ENCODE results near the gene HNF1A.
"Not testable (repeated sequence)": the region's sequence is repeated elsewhere in the genome, so short reads cannot be mapped to it uniquely, and the experiment has no call there.

Gene HNF1A

DNA sequence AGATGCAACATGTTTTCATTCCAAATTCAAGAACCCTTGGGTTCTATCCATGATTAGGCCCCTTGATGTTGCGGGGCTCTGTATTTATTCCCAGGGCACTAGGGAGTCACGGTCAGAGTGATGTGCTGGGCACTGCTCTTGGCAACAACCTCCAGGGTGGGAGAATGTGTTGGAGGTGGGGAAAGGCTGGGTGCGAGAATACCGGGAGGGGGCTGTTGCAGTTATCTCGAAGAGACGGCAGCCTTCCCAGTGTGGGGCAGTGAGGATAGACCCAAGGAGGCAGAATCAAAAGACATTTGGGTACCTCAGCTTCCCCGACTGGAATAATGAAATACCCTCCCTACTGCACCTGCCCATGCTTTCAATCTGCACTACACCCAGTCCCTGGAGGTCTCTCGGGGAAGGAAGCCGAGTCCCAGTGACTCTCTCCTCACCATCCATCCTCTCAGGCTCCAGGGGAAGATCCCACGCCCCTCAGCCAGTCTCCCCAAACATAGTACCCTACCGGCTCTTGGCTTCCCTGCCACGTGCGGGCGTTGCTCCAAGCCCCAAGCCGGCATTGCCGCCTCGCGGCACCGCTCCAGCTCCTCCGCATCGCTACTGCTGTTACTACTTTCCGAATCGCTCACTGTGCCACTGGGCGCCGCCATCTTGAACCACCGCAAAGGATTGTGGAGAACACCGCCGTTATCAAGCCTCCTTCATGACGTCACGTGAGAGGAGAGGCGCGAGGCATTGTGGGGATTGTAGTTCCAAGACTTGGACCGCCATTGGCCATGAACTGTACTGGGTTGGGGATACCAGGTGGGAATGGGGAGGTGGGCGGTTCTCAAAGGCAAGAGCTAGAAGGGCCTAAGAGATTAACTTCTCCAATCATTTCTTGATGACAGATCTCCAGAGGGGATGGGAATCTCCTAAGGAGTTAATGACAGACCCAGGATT lies 37.8 kb downstream of the HNF1A start, which contains the start of gene C12orf43:
Gene C12orf43 (minus strand): TSS at position 663 of the 942 bp plus-strand sequence. CDS start 13 bp downstream, at position 650.
- DNase-seq, result peak; percentile 94

DNA sequence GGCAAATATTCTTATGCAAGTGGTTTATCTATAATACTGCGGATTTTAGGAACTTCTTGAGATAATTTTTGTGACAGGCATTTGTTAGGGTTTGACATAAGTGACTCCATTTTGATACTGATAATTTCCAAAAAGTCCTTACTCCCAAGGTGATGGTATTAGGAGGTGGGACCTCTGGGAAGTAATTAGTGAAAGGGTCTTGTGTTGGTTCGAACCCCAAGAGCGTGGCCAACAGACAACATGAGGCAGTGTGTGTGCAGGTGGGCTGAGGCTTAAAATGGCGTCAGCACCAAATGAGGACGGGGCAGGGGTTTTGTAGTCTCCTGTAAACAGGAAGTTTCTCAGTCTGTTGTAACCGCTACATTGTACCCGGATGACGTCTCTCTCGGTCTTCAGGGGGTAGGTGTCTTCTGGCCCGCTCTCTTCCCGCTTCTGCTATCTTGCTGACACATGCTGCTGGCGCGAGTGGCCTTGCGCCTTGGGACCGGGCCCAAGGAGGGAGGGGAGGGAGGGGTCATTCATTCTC lies 39.7 kb downstream of the HNF1A start:
- DNase-seq, result no peak

DNA sequence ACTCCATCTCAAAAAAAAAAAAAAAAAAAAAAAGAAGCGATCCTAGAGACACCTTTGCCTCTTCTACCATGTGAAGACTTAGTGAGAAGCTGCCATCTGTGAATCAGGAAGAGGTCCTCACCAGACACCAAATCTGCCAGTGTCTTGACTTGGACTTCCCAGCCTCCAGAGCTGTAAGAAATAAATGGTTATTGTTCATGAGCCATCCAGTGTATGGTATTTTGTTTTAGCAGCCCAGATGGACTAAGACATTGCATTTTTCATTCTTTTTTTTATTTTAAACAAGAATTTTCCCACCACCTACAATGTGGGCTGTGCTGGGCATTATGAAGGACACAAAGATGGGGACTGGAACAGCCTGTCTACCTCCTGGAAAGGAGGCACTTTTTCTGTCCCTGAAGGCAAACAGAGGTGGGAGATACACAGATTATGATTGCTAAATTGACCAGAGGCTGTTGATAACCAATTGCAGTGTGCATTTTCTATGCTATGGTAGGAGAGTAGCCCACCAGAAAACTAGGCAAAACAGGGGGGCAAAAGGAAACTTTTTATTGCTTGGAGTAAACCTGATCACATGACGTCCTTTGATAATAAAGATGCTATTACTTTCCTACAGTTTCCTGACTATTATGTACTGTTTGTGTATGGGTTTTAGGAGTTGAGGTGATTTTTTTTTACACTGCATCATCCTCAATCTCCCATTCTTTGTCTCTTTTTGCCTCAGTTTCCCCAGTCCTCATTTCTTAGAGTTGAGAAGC lies 40.7 kb downstream of the HNF1A start:
- no peak for DNase-seq

GRCh38 chr12:121021754-121022153 lies 43.4 kb downstream of the HNF1A start:
- DNase-seq, result no peak

- DNase-seq, result no peak
Measured at GRCh38 chr12:121022713-121023112, 44.4 kb downstream of the HNF1A start.

DNA sequence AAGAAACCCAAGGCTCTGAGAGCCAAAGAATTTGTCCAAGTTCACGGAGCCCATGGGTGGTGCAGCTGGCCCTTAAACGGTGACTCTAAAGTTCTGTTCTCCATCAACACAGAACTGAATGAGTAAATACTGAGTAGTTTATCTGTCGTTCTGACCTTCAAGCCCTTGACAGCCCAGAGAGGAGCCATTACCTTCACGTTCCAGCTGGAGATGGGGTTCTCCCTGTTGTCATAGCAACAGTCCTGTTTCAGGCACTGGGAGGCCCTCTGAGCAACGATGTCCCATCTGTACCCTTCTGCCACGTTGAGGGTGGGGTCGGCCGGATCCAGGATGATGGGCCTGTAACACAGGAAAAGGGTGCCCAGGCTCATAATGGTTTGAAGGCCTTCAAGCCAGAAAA lies 45.5 kb downstream of the HNF1A start:
- DNase-seq, result no peak

- DNase-seq, result no peak
Measured at GRCh38 chr12:121025442-121026226, 47.3 kb downstream of the HNF1A start.

GRCh38 chr12:121026274-121027045 lies 48.1 kb downstream of the HNF1A start:
- no peak for DNase-seq

DNA sequence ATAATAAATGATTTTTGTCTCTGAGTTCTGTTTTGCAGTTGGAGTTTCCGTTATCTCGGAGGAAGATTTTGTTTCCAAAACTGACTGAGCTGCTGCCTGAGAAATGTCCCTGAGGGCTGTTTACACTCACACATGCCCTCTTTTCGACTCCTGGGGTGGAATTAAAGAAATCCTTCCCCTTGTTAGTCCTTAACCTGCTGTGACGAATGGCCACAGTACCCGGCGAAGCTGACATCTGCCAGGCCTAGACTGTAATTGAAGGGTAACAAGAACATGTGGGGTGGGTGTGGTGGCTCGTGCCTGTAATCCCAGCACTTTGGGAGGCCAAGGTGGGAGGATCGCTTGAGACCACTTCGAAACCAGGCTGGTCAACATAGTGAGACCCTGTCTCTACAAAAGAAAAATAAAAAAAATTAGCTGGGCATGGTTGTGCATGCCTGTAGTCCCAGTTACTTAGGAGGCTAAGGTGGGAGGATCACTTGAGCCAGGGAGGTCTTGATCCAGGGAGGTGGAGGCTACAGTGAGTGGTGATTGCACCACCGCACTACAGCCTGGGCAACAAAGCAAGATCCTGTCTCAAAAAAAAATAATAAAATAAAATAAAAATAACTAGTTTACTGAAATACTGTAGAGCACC lies 52.4 kb downstream of the HNF1A start:
- no peak for DNase-seq

- DNase-seq, result peak; percentile 32
Measured at GRCh38 chr12:121033625-121034349, 55.4 kb downstream of the HNF1A start.

DNA sequence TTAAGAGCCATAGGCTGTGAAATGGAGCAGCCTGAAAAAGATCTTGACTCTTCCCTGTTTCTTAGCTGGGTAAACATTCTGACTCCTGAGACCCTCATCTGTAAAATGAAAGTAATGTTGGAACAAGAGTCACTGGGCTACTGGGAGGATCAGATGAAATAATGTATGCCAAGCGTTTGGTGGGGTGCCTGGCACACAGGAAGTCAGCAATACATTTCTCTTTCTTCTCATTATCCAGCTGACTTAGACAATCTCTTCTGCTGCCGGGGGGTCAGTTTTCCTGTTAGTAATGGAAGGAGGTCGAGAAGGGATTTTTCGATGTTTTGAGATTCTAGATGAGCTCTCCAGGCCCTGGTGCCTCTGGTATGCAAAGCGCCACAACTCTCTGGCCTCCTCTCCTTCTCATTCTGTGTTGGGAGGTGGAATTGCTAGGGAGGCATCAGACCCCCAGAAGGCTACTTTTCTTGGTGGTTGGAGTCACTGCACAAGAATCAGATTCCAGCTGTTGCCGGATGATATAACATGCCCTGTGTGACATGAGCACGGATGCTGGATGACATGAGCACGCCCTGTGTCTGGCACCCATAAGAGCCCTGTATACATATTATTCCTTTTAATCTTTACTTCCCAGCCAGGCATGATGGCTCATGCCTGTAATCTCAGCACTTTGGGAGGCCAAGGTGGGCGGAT lies 56.4 kb downstream of the HNF1A start:
- no peak for DNase-seq

- no peak for DNase-seq
Measured at GRCh38 chr12:121036810-121037326, 58.5 kb downstream of the HNF1A start.

GRCh38 chr12:121038861-121039668 lies 60.7 kb downstream of the HNF1A start, which contains the start of gene OASL:
OASL (minus strand) TSS chr12:121039246; CDS start chr12:121038971, 275 bp downstream.
- DNase-seq, result peak; percentile 80

DNA sequence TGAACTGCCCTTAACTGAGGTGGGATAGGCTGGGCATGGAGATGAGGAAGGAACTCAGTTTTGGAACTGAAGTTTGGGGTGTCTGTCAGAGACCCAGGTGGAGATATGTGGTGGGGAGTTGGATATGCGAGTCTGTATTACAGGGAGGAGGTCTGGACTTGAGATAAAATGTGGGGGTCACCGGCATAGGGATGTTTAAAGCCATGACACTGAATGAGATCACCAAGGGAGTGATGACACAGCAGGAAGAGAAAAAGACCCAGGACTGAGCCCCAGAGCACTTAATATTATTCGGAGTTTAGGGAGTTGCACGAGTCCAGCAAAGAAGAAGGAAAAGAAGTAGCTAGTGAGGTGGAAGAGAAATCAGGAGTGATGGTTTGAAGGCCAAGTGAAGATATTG lies 64.7 kb downstream of the HNF1A start:
- no peak for DNase-seq

DNA sequence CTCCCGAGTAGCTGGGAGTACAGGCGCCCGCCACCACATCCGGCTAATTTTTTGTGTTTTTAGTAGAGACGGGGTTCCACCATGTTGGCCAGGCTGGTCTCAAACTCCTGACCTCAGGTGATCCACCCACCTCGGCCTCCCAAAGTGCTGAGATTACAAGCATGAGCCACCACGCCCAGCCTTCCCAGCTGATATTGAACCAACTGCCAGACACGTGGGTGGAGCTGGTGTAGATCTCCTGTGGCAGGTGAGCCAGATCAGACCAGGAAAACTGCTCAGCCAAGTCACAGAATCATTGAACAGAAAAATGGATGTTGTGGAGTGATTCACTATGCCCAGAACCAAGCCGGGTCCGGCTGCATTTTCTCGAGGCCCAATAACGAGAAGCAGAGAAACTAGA lies 69.1 kb downstream of the HNF1A start:
- DNase-seq, result not testable (repeated sequence)

- no peak for DNase-seq
Measured at GRCh38 chr12:121048442-121048841, 70.1 kb downstream of the HNF1A start.

DNA sequence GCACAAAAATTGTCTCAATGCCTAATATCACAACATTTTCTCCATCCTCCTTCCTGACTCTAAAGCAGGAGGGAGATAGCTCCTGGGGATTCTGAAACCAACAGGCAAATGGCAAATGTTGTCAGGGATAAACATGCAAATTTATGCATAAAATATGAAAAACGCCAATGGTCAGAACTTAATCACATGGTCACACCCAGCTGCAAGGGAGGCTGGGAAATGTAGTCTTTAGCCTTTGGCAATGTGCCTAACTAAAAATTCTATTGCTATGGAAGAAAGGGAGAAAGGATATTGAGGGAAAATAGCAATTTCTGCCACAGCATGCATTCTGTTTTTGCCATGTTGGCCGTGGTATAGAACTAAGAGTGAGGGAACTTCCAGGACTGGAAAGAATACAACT lies 72.4 kb downstream of the HNF1A start:
- no peak for DNase-seq

All from RPMI8226 (cell line).